Right lobe of liver (tissue), 4 donors: ENCODE measurements around the gene BTD.

Experiments used
- CTCF ChIP-seq, 4 donors: fragments of 200-600 bp in 3 of 4; fragments of 450-650 bp in 1 of 4; IDR thresholded peaks; one replicate each; pipeline versions ENCODE4 v1.5.1 to v1.8.0; 2016 to 2022; ENCODE audit warnings: antibody characterized with exemption in 4 of 4, mild to moderate bottlenecking in 2 of 4
- POLR2A ChIP-seq: fragments of 450-650 bp; IDR thresholded peaks from one replicate; pipeline ENCODE4 v1.6.1; 2017; ENCODE audit warnings: antibody characterized with exemption, mild to moderate bottlenecking
- donor health status: DM: no; HTN: no; CAD: no.
- donor health status: DM: no; HTN: no; CAD: no.
- donor health status: DM: no; HTN: yes; CAD: no.

GRCh38 chr3:15682561-15683185, 81.1 kb downstream of the BTD start:
- TF ChIP-seq CTCF (IDR thresholded peaks at IDR 0.05) (no peak), POLR2A (no peak)
